HCT116 (cell line): ENCODE results near the gene YTHDF1. TPM values are rescaled to one million over a fixed set of nuclear protein-coding genes. Genes with fewer than 3 reads are reported as not detected.

Experiments
- ATAC-seq: fragments of 200-7000 bp; cut with Tn5 transposase; 2 replicates; pipeline ENCODE4 v1.9.1; 2020; ENCODE audit warnings: mild to moderate bottlenecking, moderate library complexity
- BruUV-seq: library from RNA; stranded (reverse); fragments of 400-500 nt; replicated peaks from 2 replicates; lab custom pipeline; 2021; lab: Mats Ljungman, UMichigan
- CTCF ChIA-PET: fragments of 300-600 bp; sonication (Branson Sonifier 250); formaldehyde crosslinking; loops from one replicate; lab custom pipeline; 2021; ENCODE audit warnings: antibody characterized with exemption; lab: Charles Lee
- POLR2A ChIA-PET: fragments of 300-600, 350-600 bp; sonication (Branson Sonifier 250); formaldehyde crosslinking; loops from one replicate; lab custom pipeline; 2021; ENCODE audit warnings: antibody characterized with exemption; lab: Charles Lee
- RAD21 ChIA-PET, 2 experiments: fragments of 300-600 bp; sonication (Branson Sonifier 250); formaldehyde crosslinking; loops; one replicate each; lab custom pipeline; 2023; ENCODE audit warnings: low total read pairs in 2 of 2; ENCODE audit not compliant: uncharacterized antibody in 2 of 2, unreplicated experiment in 2 of 2, low non-redundant PET in 1 of 2; lab: Charles Lee
- DNase-seq: peaks from one replicate; pipeline ENCODE4 v3.0.0-alpha.2; 2010; ENCODE audit warnings: low read depth, low spot score
- H2AFZ ChIP-seq: fragments of 200-600 bp; shearing (Covaris generic), sonication (generic); 2 replicates; pipeline ENCODE4 v1.6.1; 2017; ENCODE audit warnings: low read depth, mixed run types, mixed read lengths, antibody characterized with exemption, low read length; ENCODE audit not compliant: poor library complexity, severe bottlenecking
- H3K27ac ChIP-seq: 2 replicates; pipeline ENCODE4 v1.5.1; 2012; ENCODE audit warnings: low read depth, low read length
- H3K27me3 ChIP-seq: fragments of 200-600 bp; sonication (generic); 2 replicates; pipeline ENCODE4 v1.6.1; 2016; ENCODE audit warnings: mixed run types, low read length, mixed read lengths; ENCODE audit not compliant: insufficient read depth
- H3K36me3 ChIP-seq, 2 experiments: fragments of 200-500 bp in 1 of 2; fragments of 200-600 bp in 1 of 2; sonication (Bioruptor generic) in 1 of 2; sonication (generic) in 1 of 2; 2 replicates each; pipeline versions ENCODE4 v1.5.1 to v1.6.1; 2014 to 2016; ENCODE audit warnings: low read length in 2 of 2, inconsistent platforms in 1 of 2, mixed read lengths in 1 of 2, mixed run types in 1 of 2; ENCODE audit not compliant: insufficient read depth in 2 of 2, control insufficient read depth in 1 of 2
- H3K4me1 ChIP-seq, 2 experiments: fragments of 200-600 bp in 1 of 2; sonication (generic) in 1 of 2; 2 replicates each; pipeline versions ENCODE4 v1.5.1 to v1.6.1; 2012 to 2017; ENCODE audit warnings: low read length in 2 of 2, inconsistent platforms in 1 of 2, mild to moderate bottlenecking in 1 of 2, mixed read lengths in 1 of 2, mixed run types in 1 of 2, moderate library complexity in 1 of 2; ENCODE audit not compliant: insufficient read depth in 2 of 2, control insufficient read depth in 1 of 2
- H3K4me2 ChIP-seq: fragments of 200-600 bp; sonication (generic); 2 replicates; pipeline ENCODE4 v1.6.1; 2017; ENCODE audit warnings: mixed run types, low read length, mixed read lengths
- H3K4me3 ChIP-seq, 2 experiments: fragments of 200-600 bp in 1 of 2; sonication (generic) in 1 of 2; replicated peaks in 1 of 2; 2 replicates each; pipeline ENCODE4 v1.5.1; 2011 to 2016; ENCODE audit warnings: low read length in 2 of 2, control low read depth in 1 of 2, low read depth in 1 of 2, mild to moderate bottlenecking in 1 of 2, mixed read lengths in 1 of 2, mixed run types in 1 of 2
- H3K79me2 ChIP-seq: fragments of 200-600 bp; sonication (generic); 2 replicates; pipeline ENCODE4 v1.6.1; 2017; ENCODE audit warnings: mild to moderate bottlenecking, mixed run types, low read length, moderate library complexity, mixed read lengths; ENCODE audit not compliant: insufficient read depth
- H3K9ac ChIP-seq: fragments of 200-600 bp; sonication (generic); 2 replicates; pipeline ENCODE4 v1.6.1; 2016; ENCODE audit warnings: low read length, mixed read lengths
- H3K9me2 ChIP-seq: fragments of 200-600 bp; sonication (generic), shearing (Covaris generic); 2 replicates; pipeline ENCODE4 v1.6.1; 2017; ENCODE audit warnings: mixed run types, mild to moderate bottlenecking, moderate library complexity; ENCODE audit not compliant: insufficient read depth
- H3K9me3 ChIP-seq, 2 experiments: fragments of 200-500 bp in 1 of 2; fragments of 200-600 bp in 1 of 2; sonication (Bioruptor generic) in 1 of 2; sonication (generic) in 1 of 2; 2 replicates each; pipeline ENCODE4 v1.6.1; 2014 to 2017; ENCODE audit warnings: low read length in 2 of 2, mixed read lengths in 2 of 2, inconsistent platforms in 1 of 2, low read depth in 1 of 2, mild to moderate bottlenecking in 1 of 2, mixed run types in 1 of 2, moderate library complexity in 1 of 2; ENCODE audit not compliant: control insufficient read depth in 1 of 2, insufficient read depth in 1 of 2
- H4K20me1 ChIP-seq: fragments of 200-600 bp; sonication (generic), shearing (Covaris generic); 2 replicates; pipeline ENCODE4 v1.6.1; 2017; ENCODE audit warnings: mixed run types, mild to moderate bottlenecking, moderate library complexity; ENCODE audit not compliant: insufficient read depth
- CBX3 ChIP-seq: IDR thresholded peaks from 2 replicates; pipeline ENCODE4 v1.6.1; 2012; ENCODE audit warnings: low read depth
- CEBPB ChIP-seq: IDR thresholded peaks from 2 replicates; pipeline ENCODE4 v1.6.1; 2012; ENCODE audit warnings: low read depth
- EGR1 ChIP-seq: IDR thresholded peaks from 2 replicates; pipeline ENCODE4 v1.6.1; 2012; ENCODE audit warnings: low read depth
- ELF1 ChIP-seq: IDR thresholded peaks from 2 replicates; pipeline ENCODE4 v1.6.1; 2012; ENCODE audit warnings: low read depth, borderline replicate concordance
- EZH2 ChIP-seq: fragments of 200-600 bp; sonication (generic); IDR thresholded peaks from 2 replicates; pipeline ENCODE4 v1.6.1; 2017; ENCODE audit warnings: antibody characterized with exemption, mixed run types
- EZH2phosphoT487 ChIP-seq: fragments of 200-600 bp; IDR thresholded peaks from 2 replicates; pipeline ENCODE4 v1.6.1; 2018; ENCODE audit warnings: antibody characterized with exemption, borderline replicate concordance
- JUND ChIP-seq: IDR thresholded peaks from 2 replicates; pipeline ENCODE4 v1.6.1; 2012
- REST ChIP-seq: IDR thresholded peaks from 2 replicates; pipeline ENCODE4 v1.6.1; 2012; ENCODE audit warnings: low read depth
- SRF ChIP-seq: IDR thresholded peaks from 2 replicates; pipeline ENCODE4 v1.6.1; 2012; ENCODE audit warnings: low read depth
- TCF7L2 ChIP-seq: IDR thresholded peaks from 2 replicates; pipeline ENCODE4 v1.7.0; 2011; ENCODE audit warnings: borderline replicate concordance, inconsistent platforms; ENCODE audit not compliant: insufficient read depth, insufficient read length; ENCODE audit errors: extremely low read depth
- YY1 ChIP-seq: IDR thresholded peaks from 2 replicates; pipeline ENCODE4 v1.6.1; 2011; ENCODE audit warnings: low read length, low read depth, moderate library complexity, mild to moderate bottlenecking; ENCODE audit not compliant: insufficient replicate concordance; ENCODE audit errors: extremely low read depth
- ZFX ChIP-seq: fragments of 450-650 bp; IDR thresholded peaks from 2 replicates; pipeline ENCODE4 v1.6.1; 2017
- ZNF274 ChIP-seq: fragments of 200-500 bp; sonication (Bioruptor generic); IDR thresholded peaks from 2 replicates; pipeline ENCODE4 v1.6.1; 2014; ENCODE audit warnings: mild to moderate bottlenecking, low read depth, low read length, inconsistent platforms
- intact Hi-C: fragments of 100-400 bp; cut with micrococcal nuclease; formaldehyde crosslinking; loops from 2 replicates; pipeline ENCODE4 v1.10.0; 2022
- total RNA-seq: library from RNA; stranded (reverse); gene quantifications from one replicate; pipeline ENCODE4 v1.2.1, GENCODE V29; 2021; ENCODE audit not compliant: unreplicated experiment
- TF ChIP-seq, protein P1 (sequence below): IDR thresholded peaks from 2 replicates; pipeline ENCODE4 v1.6.1; 2012
- TF ChIP-seq, protein P2 (sequence below), 3 experiments: fragments of 200-600 bp in 1 of 3; sonication (generic) in 1 of 3; IDR thresholded peaks in 2 of 3; conservative IDR thresholded peaks in 1 of 3; 2 replicates each; pipeline ENCODE4 v1.5.1; 2012 to 2017; ENCODE audit warnings: low read depth in 2 of 3, low read length in 2 of 3, antibody characterized with exemption in 1 of 3, borderline replicate concordance in 1 of 3, control low read depth in 1 of 3, mild to moderate bottlenecking in 1 of 3, mixed read lengths in 1 of 3, mixed run types in 1 of 3, moderate library complexity in 1 of 3; ENCODE audit not compliant: insufficient read depth in 1 of 3

YTHDF1 gene
- total RNA-seq, 1 experiment from 2014 or later: 42.8 TPM

- TF ChIP-seq, protein P1, sequence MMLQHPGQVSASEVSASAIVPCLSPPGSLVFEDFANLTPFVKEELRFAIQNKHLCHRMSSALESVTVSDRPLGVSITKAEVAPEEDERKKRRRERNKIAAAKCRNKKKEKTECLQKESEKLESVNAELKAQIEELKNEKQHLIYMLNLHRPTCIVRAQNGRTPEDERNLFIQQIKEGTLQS: no peak
- TF ChIP-seq ELF1 (no peak), EZH2 (no peak), ZFX (no peak; the same call in 1 of the 2 replicates), CBX3 (no peak), SRF (no peak), EZH2phosphoT487 (no peak), ZNF274 (no peak), JUND (no peak), YY1 (no peak), TCF7L2 (no peak), EGR1 (no peak), REST (no peak), CEBPB (no peak)
- TF ChIP-seq, protein P2, sequence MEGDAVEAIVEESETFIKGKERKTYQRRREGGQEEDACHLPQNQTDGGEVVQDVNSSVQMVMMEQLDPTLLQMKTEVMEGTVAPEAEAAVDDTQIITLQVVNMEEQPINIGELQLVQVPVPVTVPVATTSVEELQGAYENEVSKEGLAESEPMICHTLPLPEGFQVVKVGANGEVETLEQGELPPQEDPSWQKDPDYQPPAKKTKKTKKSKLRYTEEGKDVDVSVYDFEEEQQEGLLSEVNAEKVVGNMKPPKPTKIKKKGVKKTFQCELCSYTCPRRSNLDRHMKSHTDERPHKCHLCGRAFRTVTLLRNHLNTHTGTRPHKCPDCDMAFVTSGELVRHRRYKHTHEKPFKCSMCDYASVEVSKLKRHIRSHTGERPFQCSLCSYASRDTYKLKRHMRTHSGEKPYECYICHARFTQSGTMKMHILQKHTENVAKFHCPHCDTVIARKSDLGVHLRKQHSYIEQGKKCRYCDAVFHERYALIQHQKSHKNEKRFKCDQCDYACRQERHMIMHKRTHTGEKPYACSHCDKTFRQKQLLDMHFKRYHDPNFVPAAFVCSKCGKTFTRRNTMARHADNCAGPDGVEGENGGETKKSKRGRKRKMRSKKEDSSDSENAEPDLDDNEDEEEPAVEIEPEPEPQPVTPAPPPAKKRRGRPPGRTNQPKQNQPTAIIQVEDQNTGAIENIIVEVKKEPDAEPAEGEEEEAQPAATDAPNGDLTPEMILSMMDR (IDR thresholded peaks at IDR 0.05 in 2 of 3, conservative IDR thresholded peaks at IDR 0.05 in 1 of 3; ENCODE audit: borderline replicate concordance in 1 of 3, insufficient read depth in 1 of 3, low read depth in 2 of 3, low read length in 2 of 3): no peak
- Histone ChIP-seq H3K27ac (no peak overlapping the region), H3K4me2 (no peak overlapping the region), H3K36me3 (no peaks in the 10 kb centered on the region), H3K4me3 (no peak overlapping the region), H3K9me3 (no peaks in the 10 kb centered on the region), H2AFZ (no peak overlapping the region), H3K4me1 (peaks cover 12 to 26% of the 10 kb centered on the region in 2 experiments), H3K79me2 (no peaks in the 10 kb centered on the region), H3K27me3 (no peaks in the 10 kb centered on the region), H3K9me2 (no peaks in the 10 kb centered on the region), H3K9ac (no peak overlapping the region), H4K20me1 (no peaks in the 10 kb centered on the region)
- intact Hi-C loops: no loop called here
- DNase-seq (no peak), ATAC-seq (0 out of 2 replicates have a peak, but pooled peaks have one; percentile 25)
- ChIA-PET CTCF (interaction anchor here (1.7 kb wide), 1 partner anchor 15 kb away, joined by 9 read pairs; no protein-coding TSS in a partner anchor), RAD21 (no interaction called here), POLR2A (interaction anchor here (0.7 kb wide), 1 partner anchor 331 kb away, joined by 3 read pairs; no protein-coding TSS in a partner anchor)
- no TSS peak for BruUV-seq
These were observed 22.7 kb upstream of the YTHDF1 start for GRCh38 chr20:63238514-63239125.
